A673 (cell line): ENCODE measurements around the gene GCFC2.

ENCODE experiments used
- CTCF ChIP-seq: fragments of 300-800, 200-600 bp; sonication (generic); conservative IDR thresholded peaks from 2 replicates; pipeline ENCODE4 v1.5.1; 2017; ENCODE audit warnings: low read depth, mild to moderate bottlenecking, antibody characterized with exemption, low read length, moderate library complexity, mixed read lengths
- EZH2 ChIP-seq: fragments of 200-600 bp; sonication (generic); IDR thresholded peaks from 2 replicates; pipeline ENCODE4 v1.6.1; 2017; ENCODE audit warnings: borderline replicate concordance, low read depth, mild to moderate bottlenecking, mixed read lengths, antibody characterized with exemption, low read length; ENCODE audit not compliant: poor library complexity, severe bottlenecking

DNA sequence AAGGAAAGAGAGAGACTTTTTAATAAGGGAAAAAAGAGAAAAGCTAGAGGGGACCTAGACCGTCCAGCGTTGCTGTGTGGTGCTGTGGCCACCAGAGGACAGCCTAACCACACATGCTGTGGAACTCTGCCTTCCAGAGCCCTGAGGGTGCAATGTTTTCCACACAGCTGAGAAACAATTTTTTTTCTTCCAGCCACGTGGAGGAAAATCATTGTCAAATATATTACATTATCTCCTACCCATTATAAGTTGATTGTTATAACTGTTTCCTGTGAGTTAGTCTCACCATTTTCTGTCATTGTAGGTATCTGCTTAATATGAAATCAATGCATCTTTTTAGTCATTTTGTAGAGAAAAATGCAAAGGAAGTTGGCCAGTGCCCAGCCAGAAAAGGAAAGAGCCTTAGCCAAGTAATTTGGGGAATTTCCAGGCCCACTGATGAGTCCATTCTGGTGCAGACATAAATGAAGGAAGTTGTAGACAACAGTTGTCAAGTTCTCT, 70.0 kb downstream of the GCFC2 start:
- peak; percentile 99 for TF ChIP-seq CTCF
- TF ChIP-seq EZH2 = no peak
